WI38 (cell line): ENCODE measurements around the gene RFLNA.

Source experiments
- H3K4me3 ChIP-seq: 2 replicates; pipeline ENCODE4 v1.5.1; 2011; ENCODE audit warnings: low read depth, mild to moderate bottlenecking, control low read depth, low read length
- TF ChIP-seq, protein P1 (sequence below): IDR thresholded peaks from 2 replicates; pipeline ENCODE4 v1.5.1; 2012; ENCODE audit warnings: low read depth, mild to moderate bottlenecking, control low read depth, low read length

The RFLNA gene

DNA sequence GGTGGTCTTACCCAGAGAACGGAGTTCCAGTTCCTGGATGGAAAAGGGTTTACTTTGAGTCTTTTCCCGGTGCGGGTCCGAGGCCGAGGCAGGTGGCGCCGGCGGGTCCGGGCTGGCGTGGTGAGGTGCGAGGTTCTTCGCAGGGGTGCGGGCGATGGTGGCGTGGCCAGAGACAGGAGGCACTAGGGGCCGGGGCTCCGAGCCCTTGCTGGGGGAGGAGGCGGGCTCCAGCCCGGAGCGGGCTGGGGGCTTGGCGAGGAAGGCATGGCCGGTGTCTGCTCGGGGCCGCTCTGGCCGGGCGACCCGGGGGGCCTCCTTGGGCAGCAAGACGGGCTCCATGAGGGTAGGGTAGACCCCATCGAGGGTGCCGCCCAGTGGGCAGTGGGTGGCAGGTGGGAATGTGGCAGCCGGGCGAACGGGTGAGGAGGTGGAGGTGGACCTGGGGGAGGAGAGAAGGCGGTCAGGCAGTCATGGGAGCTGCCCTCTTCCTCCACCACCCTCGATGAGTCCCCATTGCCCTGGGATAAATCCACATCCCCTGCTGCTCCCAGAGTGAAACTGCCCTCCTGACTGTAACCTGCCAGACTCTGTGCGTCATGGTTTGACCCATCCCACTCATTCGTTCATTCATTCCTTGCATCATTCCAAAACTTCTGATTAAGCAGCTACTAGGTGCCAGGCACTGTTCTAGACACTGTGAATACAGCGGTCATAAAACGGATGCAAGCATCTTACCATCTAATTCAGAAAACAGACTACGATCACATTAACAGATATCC, 42.0 kb downstream of the RFLNA start:
- TF ChIP-seq, protein P1, sequence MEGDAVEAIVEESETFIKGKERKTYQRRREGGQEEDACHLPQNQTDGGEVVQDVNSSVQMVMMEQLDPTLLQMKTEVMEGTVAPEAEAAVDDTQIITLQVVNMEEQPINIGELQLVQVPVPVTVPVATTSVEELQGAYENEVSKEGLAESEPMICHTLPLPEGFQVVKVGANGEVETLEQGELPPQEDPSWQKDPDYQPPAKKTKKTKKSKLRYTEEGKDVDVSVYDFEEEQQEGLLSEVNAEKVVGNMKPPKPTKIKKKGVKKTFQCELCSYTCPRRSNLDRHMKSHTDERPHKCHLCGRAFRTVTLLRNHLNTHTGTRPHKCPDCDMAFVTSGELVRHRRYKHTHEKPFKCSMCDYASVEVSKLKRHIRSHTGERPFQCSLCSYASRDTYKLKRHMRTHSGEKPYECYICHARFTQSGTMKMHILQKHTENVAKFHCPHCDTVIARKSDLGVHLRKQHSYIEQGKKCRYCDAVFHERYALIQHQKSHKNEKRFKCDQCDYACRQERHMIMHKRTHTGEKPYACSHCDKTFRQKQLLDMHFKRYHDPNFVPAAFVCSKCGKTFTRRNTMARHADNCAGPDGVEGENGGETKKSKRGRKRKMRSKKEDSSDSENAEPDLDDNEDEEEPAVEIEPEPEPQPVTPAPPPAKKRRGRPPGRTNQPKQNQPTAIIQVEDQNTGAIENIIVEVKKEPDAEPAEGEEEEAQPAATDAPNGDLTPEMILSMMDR = no peak
- H3K4me3 ChIP-seq = no peak overlapping the region

DNA sequence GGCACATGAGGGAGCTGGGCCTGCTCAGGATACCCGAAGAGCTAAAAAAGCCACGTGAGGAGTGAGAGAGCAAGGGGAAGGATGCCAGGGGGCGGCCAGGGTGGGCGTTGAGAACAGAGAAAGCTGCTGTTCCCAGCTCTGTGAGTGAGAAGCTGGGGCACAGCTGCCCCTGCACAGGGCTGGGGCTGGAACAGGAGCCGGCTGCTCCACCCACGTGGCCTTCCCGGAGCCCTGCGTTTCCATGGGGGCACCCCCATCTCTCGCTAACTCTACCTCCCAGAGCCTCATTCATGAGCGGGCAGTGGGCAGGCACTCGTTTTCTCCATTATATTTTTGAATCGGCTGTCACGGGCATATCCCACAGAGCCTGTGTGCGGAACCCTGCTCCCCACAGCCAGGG, 42.7 kb downstream of the RFLNA start:
- TF ChIP-seq, protein P1 = no peak

DNA sequence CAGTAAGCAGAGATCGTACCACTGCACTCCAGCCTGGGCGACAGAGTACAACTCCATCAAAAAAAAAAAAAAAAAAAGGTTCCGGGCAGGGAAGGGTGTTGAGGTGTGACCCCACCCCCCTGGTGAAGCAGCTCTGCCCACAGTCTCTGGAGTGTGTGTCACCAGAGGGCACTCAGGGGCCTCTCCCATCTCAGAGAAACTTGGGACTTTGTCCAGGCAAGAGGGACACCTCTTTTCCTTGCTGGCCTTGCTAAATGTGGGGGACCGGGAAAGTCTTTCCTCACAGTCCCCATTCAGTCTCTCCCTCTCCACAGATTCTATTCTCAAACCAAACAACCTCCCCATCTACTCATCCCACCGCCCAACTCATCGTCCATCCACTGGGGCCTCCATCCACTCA, 43.6 kb downstream of the RFLNA start:
- H3K4me3 ChIP-seq = no peak overlapping the region
- TF ChIP-seq, protein P1 = no peak

More for the DNA sequence above, 42.7 kb downstream of the RFLNA start:
- no peak overlapping the region for H3K4me3 ChIP-seq

DNA sequence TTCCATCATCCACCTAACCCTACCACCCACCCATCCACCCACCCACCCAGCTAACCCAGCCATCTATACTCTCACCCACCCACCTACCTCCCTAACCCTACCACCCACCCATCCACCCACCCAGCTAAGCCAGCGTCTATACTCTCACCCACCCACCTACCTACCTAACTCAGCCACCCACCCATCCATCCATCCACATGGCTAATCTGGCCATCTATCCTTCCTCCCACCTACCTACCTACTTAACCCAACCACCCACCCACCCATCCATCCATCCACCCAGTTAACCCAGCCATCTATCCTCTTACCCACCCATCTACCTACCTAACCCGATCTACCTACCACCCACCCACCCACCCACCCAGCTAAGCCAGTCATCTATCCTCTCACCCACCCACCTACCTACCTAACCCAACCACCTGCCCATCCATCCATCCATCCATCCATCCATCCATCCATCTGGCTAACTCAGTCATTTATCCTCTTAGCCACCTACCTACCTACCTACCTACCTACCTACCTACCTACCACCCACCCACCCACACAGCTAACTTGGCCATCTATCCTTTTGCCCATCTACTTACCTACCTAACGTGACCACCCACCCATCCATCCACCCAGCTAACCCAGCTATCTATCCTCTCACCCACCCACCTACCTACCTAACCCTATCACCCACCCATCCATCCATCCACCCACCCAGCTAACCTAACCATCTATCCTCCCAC, 44.1 kb downstream of the RFLNA start:
- H3K4me3 ChIP-seq = no peak overlapping the region
- TF ChIP-seq, protein P1 = no peak

DNA sequence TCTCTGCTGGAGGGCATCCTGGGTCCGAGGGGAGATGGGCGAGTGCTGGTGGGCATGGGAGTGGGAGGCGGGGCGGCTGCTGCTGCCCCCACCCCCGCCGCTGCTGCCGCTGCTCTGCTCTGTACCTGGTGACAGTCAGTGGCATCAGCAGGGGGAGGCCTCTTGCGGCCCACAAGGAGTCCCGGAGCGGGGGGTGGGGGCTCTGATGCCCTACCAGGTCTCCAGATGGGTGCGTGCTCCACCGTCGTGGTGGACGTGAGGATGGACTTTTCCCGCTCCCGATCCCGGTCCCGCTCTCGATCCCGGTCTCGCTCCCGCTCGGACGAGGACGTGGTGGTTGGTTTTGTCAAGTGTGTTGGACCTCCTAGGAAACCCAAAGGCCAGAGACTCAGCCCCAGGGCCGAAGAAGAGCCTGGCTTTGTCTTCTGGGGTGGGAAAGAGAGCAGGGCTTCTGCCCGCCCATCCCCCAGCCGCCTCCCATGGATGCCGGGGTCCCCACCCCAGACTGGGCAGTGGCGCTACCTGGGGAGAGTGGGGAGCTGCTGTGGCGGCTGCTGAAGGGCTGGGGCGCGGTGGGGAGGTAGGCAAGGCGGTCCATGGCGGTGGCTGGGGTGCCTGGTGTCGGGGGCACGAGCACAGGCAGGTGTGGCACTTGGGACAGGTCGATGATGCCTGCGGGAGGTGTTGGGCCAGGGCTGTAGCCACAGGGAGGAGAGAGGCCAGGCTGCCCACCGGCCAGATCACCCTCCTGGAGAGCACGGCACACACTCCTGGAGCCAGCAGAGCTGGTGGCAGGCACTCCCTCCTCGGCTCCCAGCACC, 45.4 kb downstream of the RFLNA start:
- TF ChIP-seq, protein P1 = no peak
- H3K4me3 ChIP-seq = no peak overlapping the region

DNA sequence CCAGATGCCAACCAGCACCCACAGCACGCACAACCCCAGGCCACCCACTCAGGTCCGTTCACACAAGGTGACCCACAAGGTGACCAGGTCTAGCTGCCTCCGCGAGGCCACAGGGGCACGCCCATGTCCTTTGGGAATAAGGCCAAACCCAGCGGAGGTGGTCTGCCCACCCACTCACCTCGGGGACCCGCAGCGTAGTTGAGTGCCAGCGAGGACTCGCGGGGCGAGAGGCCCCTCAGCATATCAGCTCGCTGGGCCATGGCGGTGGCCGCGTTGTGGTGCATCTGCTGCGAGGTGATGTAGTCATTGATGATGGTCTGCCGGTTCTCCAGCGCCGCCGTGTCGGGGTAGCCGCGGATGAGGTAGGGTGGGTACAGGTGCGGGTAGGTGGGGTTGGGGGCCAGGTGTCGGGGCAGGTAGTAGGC, 46.8 kb downstream of the RFLNA start:
- no peak overlapping the region for H3K4me3 ChIP-seq
- TF ChIP-seq, protein P1 = no peak

DNA sequence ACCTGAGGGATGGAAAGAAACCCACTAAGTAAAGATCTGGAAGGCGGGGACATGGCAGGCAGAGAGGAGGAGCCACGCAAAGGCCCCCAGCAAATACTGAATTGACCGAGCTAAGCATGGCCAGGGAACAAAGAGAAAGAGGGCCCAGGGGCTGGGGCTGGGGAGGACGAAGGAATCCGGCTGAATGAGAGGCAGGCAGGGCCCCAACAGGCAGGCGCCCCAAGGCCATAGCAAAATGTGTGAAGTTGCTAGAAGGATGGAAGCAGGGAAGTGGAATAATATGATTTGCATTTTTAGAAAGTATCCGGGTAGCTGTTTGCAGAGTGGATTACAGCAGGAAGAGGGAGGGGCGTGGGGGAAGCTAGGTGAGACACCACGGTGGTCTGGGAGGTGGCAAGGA, 49.1 kb downstream of the RFLNA start:
- H3K4me3 ChIP-seq = no peak overlapping the region
- TF ChIP-seq, protein P1 = no peak
